Stimulated activated CD8-positive, alpha-beta memory T cell treated with anti-CD3 and anti-CD28 coated beads, Interleukin-15, amount 100 ng/mL, for 4 hours (primary cell): Measurements from ENCODE around the gene VN1R5.
"Not testable (repeated sequence)": the region's sequence is repeated elsewhere in the genome, so short reads cannot be mapped to it uniquely, and the experiment has no call there.

Experiments used
- DNase-seq, 2 donors: peaks; one replicate each; pipeline ENCODE4 v3.0.0-alpha.2; 2020; ENCODE audit warnings: low read depth in 2 of 2

The VN1R5 gene

DNA sequence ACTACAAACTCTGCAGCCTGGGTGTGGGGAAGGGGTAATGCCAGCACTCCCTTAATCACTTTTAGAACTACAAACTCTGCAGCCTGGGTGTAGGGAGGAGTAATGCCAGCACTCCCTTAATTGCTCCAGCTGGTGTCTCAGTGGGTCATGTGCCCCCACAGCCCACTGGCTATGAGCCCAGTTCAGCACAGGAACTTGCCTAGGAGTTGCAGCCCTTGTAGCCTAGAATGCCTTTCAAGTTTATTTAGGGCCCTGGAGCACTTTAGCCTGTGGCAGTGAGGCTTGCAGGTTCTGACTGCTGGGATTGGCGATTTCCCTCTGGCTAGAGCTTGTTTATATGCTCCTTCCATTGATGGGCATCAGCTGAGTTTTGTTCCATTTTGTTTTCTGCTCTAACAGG is 17.1 kb downstream of the VN1R5 start:
- no peak for DNase-seq

DNA sequence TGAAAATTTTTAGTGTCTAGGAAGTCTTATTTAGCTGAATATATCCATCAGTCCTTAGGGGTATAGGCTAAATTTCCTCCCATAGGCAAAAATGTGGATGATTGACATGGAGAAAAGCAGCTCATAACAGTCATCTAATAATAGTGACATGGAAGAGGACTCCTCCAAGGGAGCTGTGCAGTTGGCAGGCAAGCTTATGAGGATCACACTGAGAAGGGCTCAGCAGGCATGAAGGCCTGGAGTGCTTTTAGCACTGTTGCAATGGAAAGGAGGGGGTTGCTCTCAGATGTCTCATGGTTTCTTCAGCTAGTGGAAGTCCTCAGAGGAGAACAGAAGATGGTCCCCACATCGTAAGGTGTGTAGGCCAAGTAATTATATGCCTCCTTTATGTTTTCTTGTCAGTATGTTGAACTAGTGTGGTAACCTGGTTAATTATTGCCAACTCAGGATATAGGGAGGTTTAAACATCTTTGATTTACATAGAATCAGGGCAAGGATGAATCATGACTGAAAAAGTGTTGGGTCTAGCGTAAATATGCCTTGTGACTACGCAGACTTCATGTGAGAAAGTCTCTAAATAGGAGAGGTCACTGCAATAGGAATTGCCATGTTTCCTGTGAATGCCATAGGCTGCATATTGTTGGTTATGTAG is 18.9 kb downstream of the VN1R5 start:
- DNase-seq: no peak

DNA sequence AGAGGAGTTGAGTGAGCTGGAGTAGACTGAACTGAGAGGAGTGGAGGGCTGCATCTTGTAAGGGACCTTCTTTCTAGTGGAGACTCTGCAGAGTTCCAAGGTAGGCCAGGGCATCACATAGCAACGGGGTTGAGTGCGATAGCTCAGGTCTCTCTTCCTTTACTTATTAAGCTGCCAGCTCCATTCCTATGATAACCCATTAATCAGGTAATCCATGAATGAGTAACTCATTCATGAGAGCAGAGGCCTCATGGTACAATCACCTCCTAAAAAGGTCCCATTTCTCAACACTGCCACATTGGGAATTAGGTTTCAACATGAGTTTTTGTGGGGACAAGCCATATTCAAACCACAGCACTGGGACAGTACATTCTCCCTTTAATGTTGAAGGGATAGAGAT is 21.3 kb downstream of the VN1R5 start:
- DNase-seq: no peak

DNA sequence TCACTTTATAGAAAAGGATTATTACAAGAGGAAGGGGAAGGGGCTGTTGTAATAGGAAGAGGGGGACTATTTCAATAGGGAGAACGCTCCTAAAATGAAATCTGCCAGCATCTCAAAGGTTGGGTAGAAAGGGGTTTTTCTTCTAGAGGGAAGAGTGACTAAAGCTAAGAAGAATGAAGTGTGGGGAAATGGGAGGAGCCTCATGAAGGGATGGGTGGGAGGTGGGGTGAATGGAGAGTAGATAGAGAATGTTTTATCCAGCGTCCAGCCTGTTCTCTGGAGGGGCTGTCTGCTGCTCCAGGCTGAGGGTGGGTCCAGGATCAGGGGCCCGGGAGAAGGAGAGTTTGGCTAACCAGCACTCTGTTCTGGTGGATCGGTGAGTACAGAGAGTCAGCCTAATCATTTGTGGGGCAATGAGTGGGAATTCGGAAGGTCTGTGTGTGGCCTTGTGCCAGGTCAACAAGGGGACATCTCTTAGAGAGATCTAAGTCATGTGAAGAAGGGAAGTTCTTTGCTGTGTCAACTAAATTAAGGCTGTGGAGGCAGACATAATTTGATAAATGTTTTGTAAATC is 25.2 kb downstream of the VN1R5 start:
- DNase-seq: no peak

DNA sequence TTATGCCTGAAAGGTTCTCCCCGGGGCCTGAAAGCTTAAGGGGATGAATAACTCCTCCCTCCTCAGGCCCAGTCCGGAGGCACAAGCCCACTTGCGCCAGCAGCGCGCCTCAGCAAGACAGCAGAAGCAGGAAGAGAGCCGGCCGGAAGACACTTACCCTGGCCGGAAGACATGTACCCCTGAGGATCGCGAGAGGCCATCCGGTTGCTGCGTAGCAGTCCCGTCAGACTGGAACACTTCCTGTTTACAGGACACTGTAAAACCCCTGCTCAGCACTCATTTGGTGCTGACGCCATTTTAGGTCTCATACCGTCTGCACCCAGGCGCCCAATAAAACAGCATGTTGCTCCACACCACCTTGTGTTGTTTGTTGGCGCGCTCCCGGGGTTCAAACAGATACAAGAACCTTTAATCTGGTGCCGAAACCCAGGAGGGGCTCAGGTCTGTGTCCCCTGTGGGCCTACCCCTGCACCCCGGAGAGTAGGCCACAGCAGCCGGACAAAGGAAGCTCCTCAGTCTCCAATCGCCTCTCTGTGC is 30.3 kb downstream of the VN1R5 start:
- DNase-seq: no peak

DNA sequence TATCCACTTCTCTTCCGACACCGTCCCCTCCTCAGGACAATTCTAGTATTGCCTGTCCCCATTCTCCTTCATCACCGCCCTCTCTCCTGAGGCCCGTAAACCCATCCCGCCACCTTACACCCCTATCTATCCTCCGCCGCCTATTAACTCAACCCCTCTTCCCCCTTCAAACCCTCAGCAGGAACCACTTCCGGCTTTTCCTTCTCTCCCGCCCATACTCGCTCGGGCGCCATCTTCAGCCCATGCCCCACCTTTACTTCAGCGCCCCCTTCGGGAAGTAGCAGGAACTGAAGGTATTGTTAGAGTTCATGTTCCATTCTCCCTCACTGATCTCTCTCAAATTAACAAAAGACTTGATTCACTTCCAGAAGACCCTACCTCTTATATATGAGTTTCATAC is 31.6 kb downstream of the VN1R5 start:
- no peak for DNase-seq

DNA sequence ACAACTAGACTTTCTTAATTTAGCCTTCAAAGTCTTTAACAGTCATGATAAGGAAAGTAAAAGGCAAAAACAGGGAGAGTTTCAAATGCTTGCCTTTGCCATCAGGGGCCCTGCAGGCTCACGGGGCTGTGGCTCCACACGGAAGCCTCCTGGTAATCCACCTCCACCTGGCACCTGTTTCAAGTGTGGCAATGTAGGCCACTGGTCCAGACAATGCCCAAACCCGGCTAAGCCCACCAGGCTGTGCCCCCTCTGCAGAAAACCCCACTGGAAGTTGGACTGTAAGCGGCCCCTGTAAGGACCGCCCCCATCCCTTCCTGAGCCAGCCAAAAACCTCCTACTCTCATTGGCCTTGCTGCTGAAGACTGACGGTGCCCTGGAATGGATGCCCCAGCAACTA is 32.5 kb downstream of the VN1R5 start:
- DNase-seq: no peak

DNA sequence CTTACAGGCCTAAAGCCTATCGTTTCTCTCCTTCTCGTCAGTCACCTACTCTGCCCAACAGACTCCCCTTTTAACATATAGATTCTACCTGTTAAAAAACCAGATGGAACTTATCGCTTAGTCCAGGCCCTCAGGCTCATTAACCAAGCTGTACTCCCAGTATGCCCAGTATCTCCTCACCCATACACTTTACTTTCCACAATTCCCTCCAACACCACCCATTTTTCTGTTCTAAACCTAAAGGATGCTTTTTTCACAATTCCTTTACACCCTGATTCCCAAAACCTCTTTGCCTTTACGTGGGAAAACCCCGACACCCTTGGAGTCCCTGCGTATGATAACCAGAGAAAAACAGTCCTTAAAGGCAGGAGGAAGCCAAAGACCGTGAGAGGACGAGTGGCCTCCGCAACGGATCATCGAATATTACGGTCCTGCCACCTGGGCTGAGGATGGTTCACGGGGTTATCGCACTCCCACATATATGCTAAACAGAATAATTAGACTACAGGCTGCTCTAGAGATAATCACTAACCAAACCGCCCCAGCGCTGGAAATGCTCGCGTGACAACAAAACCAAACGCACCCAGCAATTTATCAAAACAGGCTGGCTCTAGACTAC is 33.5 kb downstream of the VN1R5 start:
- DNase-seq: not testable (repeated sequence)

DNA sequence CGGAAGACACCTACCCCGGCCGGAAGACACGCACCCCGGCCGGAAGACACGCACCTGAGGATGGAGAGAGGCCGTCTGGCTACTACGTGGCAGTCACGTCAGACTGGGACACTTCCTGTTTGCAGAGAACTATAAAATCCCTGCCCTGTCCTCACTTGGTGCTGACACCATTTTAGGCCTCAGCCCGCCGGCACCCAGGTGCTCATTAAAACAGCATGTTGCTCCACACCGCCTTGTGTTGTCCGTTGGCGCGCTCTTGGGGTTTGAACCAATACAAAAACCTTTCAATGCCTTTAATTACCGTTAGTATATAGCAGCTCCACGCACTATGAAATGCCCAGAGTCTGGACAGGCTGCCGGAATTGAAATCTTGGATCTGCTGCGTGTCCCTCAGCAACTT is 34.7 kb downstream of the VN1R5 start:
- DNase-seq: no peak

DNA sequence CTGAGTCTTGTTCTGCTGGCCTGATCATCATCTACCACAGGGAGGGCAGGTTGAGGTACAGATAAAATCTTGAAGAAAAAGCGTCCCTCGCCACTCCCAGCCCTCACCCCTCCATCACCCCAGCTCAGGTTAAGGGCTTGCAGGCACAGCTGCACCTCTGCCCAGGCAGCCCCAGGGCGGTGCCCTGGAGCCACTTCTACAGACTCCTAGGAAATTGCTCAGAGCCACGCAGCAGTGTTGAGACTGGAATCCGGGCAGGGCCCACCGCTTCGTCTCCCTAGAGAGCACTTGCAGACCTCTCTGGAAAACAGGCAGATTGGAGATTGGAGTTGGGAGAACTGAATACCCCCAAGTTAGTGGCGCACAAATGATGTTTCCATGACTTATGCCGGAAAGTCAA is 35.3 kb downstream of the VN1R5 start:
- no peak for DNase-seq

DNA sequence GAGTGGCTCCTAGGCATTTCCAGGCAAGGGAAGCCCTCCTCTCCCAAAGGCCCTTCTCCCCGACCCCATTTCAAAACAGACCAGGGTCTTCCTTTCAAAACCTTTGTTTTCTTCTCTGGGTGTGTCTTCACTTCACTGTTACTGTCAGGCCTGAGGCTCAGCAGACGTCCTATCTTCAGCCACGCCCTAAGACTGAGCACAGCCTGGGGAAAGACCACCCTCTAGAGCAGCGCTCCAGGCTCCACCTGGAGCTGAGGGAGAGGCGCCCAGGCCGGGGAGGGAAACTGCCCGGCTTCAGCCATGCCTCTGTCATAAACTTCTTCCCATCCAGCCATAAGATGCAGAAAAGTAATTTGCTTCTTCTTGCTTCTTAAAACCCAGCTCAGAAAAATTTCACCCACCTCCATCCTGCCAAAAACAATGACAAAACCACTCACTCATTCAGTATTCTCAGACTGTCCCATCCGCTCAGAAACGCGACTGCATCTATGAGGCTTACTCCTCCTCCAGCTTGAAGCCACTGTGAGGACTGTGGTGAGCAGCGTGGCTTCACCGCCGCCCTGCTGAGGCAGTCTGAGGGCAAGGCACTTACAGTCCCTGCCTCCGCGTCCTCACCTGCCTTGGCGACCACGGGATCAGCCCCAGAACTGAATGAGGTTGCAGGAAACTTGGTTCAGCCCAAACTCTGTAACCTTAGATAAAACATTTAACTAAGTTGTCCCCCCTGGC is 36.1 kb downstream of the VN1R5 start:
- DNase-seq: no peak

DNA sequence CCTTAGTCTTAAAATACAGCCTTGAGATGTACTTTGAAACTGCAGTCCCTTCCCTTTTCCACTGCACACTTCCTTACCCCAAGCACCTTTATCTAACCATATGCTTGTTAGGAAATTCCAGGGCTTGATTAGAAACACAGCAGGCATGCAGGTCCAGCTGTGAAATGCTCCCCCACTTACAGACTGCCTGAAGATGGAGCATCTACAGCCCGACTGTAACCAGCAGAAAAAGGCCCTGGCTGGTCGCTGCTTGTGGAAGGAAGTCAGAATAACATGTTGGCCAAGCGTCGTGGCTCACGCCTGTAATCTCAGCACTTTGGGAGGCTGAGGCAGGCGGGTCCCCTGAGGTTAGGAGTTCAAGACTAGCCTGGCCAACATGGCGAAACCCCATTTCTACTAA is 37.2 kb downstream of the VN1R5 start:
- no peak for DNase-seq

DNA sequence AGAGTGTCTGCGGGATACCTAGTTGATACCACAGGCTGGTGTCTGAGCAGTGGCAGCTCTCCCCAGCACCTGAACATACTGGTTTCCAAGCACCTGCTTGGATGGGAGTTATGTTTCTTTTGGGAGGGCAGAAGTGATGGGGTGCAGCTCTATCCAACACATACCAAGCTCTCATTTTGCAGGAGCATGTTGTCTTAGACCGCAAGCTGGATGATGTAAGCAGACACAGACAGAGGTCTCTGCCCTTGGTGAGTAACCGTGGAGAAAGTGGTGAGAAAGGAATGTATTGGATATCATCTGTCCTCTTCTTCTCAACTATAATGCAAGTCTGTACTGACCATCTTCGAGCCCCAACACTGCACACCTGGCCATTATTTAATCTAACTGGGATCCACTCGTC is 38.4 kb downstream of the VN1R5 start:
- DNase-seq: no peak

DNA sequence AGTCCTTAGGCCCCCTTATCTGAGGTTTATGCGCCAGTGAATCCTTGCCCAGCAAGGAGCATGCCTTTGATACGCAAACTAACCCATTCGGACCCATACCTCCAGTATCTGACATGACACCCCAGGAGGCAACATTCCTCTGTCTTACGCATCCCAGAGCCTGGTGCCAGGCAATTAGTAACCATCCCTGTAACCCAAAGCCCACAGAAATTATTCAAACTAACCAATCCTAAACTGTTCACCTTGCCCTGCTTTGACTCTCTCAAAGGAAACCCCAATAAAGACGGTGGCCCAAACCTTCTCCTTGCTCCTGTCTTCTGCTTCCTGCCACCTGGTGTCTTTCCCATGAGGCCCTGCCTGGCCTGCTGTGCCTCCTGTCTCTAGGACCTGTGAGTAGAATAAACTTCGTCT is 39.4 kb downstream of the VN1R5 start:
- no peak for DNase-seq

DNA sequence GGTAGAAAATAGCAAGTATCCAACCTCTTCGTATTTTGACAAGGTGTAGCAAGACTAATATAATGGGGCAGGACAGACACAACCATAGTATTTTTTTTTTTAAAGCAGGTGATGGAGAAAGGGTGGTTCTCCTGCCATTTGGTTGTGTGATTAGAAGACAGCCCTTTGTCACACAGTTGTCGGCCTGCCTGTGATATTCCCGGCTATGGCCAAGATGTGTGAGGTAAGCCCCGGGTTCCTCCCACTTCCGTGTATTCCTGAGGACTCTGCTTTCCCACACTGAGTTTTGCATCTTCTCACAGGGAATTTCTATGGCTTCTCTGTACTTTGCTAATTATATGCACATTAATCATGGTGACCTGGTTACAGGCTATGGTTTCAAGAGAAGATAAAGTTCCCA is 39.9 kb downstream of the VN1R5 start:
- no peak for DNase-seq

DNA sequence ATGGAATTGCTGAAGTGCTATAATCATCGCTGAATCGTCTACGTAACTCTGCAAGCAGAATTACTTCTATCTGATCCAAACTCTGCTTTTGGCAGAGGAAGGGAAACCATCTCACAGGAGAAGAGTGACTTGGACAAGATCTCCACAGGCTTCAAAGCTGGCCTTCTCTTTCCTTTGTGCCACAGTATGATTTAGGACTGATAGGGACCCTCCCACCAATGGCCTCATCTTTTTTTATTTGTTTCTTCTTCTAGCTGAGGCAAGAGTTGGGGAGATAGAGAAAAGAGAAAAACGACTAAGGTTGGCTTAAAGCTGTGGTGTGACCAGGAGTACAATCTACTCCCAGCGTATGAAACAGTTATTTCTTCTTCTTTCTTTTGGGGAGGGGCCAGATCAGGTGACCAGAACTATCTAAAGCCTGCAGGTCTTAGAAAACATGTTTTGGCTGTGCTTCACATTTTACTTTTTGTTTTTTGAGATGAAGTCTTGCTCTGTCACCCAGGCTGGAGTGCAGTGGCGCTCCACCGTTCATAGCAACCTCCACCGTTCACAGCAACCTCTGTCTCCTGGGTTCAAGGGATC is 40.8 kb downstream of the VN1R5 start:
- no peak for DNase-seq

DNA sequence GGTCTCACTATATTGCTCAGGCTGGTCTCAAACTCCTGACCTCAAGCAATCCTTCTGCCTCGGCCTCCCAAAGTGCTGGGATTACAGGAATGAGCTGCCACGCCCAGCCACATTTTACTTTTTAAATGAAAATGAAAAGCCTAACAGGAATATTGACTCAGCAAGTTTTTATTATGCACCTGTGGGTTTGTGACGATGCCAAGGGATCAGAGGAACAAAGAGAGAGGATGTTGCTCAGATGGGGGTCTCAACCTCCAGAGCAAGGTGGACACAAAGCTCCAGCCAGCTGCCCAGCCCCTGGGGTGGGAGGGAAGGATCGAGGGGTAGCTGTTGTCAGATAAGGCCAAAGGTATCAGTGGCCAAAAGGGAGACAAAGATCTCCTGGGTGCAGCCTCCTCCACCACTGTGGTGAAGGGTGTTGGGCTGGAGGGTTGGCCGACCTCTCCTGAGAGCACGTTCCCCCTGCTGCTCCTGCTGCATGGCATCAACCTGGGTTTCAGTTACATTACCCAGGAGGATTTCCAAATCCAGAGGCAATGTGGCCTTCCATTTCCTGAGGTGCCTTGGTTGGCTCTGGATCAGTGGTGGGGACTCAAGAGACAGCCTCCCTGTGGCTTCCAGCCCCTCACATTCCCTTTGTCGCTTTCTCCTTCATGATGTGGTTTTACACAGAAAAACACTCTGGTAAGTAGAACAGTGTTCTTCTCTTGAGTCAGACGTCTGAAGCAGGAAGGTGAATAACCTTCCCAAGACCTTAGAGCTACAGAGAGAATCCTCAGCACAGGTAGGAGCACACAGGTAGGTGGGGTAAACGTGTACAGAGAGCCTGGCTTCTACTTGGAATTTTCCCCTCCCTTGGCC is 41.6 kb downstream of the VN1R5 start:
- no peak for DNase-seq

DNA sequence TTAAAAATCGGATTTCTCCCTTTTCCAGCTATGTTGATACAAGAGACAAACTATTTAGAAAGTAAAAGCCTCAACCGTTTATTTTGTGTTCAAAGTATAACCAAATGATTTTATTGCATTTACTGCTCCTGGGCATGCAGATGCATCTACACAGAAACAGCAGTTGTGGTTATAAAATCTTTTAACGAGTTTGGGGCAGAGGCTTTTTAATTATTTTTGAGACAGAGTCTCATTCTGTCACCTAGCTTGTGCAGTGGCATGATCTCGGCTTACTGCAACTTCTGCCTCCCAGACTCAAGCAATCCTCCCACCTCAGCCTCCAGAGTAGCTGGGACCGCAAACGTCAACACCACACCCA is 42.2 kb downstream of the VN1R5 start:
- DNase-seq: no peak

DNA sequence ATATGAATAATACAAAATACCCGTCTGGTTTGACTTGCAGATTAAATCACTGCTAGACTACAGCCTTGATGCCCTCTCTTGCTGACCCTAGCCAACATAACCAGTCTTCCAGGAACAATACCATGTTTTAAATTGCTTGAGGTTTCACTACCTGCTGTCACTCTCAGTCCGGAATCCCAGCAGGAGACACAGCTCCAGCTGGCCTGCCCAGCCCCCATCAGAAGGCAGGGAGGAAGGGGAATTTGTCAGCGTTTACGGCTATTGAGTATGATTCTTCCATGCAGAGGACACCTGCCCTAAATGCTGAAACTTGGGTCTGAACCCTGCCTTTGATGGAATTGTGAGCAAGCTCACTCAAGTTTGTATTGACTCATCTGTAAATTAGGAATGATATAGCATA is 42.8 kb downstream of the VN1R5 start:
- no peak for DNase-seq

DNA sequence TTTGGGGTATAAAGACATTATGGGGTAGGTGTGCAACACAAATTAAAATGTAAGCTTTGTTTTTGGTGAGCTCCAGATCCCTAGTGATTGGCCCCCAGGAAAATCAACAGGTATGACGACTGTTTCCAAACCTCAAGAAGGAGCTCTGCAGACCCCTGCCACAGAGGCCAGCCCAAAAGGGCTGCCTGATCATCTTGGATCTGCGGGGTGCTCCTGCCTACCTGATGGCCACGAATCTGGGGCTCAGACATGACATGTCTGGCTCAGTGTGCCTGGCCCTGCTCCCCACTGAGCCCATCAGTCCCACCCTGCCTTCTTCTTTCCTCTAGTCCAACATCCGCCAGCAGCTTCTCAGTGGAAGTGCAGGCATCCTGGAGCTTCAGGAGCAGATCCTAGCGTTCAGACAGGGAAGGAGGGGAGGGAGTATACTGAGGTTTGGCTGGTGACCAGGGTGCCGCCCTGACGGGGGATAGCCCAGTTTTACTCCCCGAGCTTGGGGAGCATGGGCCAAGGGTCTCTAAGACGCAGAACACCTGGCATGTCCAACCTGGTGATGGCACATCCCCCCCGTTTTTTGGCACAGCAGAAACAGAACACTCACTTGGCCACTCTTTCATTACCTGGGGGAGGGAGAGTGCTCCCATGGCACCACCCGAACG is 44.0 kb downstream of the VN1R5 start:
- DNase-seq: no peak
